GM13976 (cell line): ENCODE data around the gene SRPRA.
"Not testable (repeated sequence)": the region's sequence is repeated elsewhere in the genome, so short reads cannot be mapped to it uniquely, and the experiment has no call there.

Source experiments
- DNase-seq: peaks from one replicate; pipeline ENCODE4 v3.0.0; 2012; ENCODE audit warnings: low spot score
- CTCF ChIP-seq: IDR thresholded peaks from 2 replicates; pipeline ENCODE4 v1.5.1; 2012; ENCODE audit warnings: borderline replicate concordance, mild to moderate bottlenecking; ENCODE audit not compliant: insufficient read depth; ENCODE audit errors: extremely low read depth, missing control alignments, control extremely low read depth
- in situ Hi-C: fragments of 300-500 bp; cut with MboI; formaldehyde crosslinking; loops from one replicate; pipeline ENCODE4 v1.12.0; 2022; ENCODE audit warnings: low sequenced_read_pairs, mixed read lengths, inconsistent platforms; ENCODE audit not compliant: unreplicated experiment

The SRPRA gene

GRCh38 chr11:126257764-126258163 is 10.9 kb downstream of the SRPRA start:
- DNase-seq = no peak
- in situ Hi-C loops = no loop called here
- TF ChIP-seq CTCF = no peak

GRCh38 chr11:126257144-126257543 is 11.6 kb downstream of the SRPRA start:
- no peak for DNase-seq
- in situ Hi-C loops = no loop called here
- no peak for TF ChIP-seq CTCF

- no peak for TF ChIP-seq CTCF
- DNase-seq = no peak
- in situ Hi-C loops = no loop called here
Measured at GRCh38 chr11:126256216-126256615, 12.5 kb downstream of the SRPRA start.

- DNase-seq, in situ Hi-C loops: not testable (repeated sequence)
Measured at GRCh38 chr11:126255507-126255906, 13.2 kb downstream of the SRPRA start.

DNA sequence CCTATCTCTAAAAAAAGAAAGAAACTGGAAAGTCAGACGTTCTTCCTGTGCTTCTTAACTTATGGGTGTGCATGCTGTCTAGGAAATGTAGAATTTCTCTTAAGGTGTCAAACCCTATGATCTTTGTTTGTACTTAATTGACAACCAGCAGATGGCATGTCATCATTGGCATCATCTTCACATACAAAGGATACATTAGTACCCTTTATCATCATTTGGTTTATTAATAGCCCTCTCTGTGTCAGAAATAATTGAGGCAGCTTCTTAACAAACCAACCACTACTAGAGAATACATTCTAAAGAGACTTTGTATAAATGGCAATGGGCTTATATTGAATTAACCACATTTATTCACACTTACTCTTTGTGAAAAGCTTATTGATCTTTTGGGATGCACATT is 13.9 kb downstream of the SRPRA start:
- in situ Hi-C loops = no loop called here
- DNase-seq = no peak
- no peak for TF ChIP-seq CTCF

DNA sequence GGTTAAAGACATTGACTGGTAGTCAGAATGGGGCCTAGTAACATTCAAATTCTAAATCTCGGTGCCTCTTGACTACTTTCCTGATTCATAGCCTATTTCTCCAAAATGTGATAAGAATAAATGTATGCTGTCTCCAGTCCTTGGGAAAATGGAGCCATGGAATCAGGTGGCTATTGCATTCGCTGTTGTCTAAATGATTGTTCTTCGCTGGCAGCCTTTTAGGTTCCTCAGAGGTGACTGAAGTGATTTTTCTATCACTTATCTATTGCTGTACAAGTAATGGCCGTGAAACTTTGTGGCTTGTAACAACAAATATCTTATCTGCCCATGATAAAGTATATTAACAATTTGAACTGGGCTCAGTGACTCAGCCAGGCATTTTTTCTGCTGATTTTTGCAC is 15.4 kb downstream of the SRPRA start:
- in situ Hi-C loops = no loop called here
- no peak for DNase-seq

DNA sequence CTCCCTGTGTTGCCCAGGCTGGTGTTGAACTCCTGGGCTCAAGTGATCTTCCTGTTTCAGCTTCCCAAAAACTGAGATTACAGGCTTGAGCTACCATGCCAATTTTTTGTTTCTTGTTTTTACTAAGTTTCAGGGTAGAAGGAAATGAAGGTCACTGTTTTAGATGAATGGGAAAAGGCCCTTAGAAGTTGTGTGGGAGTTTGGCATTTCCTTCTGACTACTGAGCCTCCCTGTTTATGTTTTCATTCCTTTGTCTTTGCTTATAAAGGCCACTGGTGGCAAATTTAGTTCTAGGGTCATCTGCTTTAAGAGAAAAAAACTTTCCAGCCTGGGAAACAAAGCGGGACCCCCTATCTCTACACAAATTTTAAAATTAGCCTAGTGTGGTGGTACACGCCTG is 22.1 kb downstream of the SRPRA start:
- no peak for DNase-seq
- in situ Hi-C loops = no loop called here
- TF ChIP-seq CTCF = no peak

More for the DNA sequence above, 15.4 kb downstream of the SRPRA start:
- TF ChIP-seq CTCF = no peak
